GM18507 (cell line): ENCODE data around the gene PTPN1.

Experiments
- DNase-seq: peaks from one replicate; pipeline ENCODE4 v3.0.0; 2011; ENCODE audit warnings: low read depth; ENCODE audit not compliant: insufficient read length; ENCODE audit errors: extremely low spot score
- FAIRE-seq: peaks from 2 replicates; lab custom pipeline; 2011; peaks lifted over from hg19 to GRCh38; lab: Jason Lieb, UNC

The PTPN1 gene

GRCh38 chr20:50569864-50570836, 60.0 kb downstream of the PTPN1 start:
- DNase-seq (no peak), FAIRE-seq (peak; percentile 75)

GRCh38 chr20:50571466-50571865, 61.3 kb downstream of the PTPN1 start:
- DNase-seq (no peak), FAIRE-seq (no peak)

- no peak for DNase-seq
- FAIRE-seq: no peak
Observed at GRCh38 chr20:50572938-50573777, 63.0 kb downstream of the PTPN1 start.

GRCh38 chr20:50574108-50574507, 63.9 kb downstream of the PTPN1 start:
- FAIRE-seq (no peak), DNase-seq (no peak)

GRCh38 chr20:50574586-50574985, 64.4 kb downstream of the PTPN1 start:
- FAIRE-seq (no peak), DNase-seq (no peak)

GRCh38 chr20:50575865-50576720, 65.9 kb downstream of the PTPN1 start:
- FAIRE-seq (no peak), DNase-seq (no peak)

GRCh38 chr20:50577175-50578018, 67.2 kb downstream of the PTPN1 start:
- FAIRE-seq: no peak
- no peak for DNase-seq

- DNase-seq: no peak
- no peak for FAIRE-seq
Observed at GRCh38 chr20:50578061-50578777, 68.0 kb downstream of the PTPN1 start.

GRCh38 chr20:50578778-50579165, 68.6 kb downstream of the PTPN1 start:
- FAIRE-seq (no peak), DNase-seq (no peak)

- DNase-seq (no peak), FAIRE-seq (no peak)
Observed at GRCh38 chr20:50579511-50579910, 69.3 kb downstream of the PTPN1 start.

- DNase-seq: peak; percentile 43
- FAIRE-seq: peak; percentile 5
Observed at GRCh38 chr20:50580016-50580747, 70.0 kb downstream of the PTPN1 start.

- FAIRE-seq (no peak), DNase-seq (no peak)
Observed at GRCh38 chr20:50580842-50581544, 70.8 kb downstream of the PTPN1 start.

- no peak for DNase-seq
- FAIRE-seq: no peak
Observed at GRCh38 chr20:50582092-50582491, 71.9 kb downstream of the PTPN1 start.

GRCh38 chr20:50582591-50583234, 72.5 kb downstream of the PTPN1 start:
- FAIRE-seq: no peak
- DNase-seq: no peak

- DNase-seq: no peak
- FAIRE-seq: no peak
Observed at GRCh38 chr20:50583442-50584150, 73.4 kb downstream of the PTPN1 start.

- FAIRE-seq (no peak), DNase-seq (no peak)
Observed at GRCh38 chr20:50584687-50585086, 74.5 kb downstream of the PTPN1 start.
